Activated naive CD4-positive, alpha-beta T cell treated with anti-CD3 and anti-CD28 coated beads, Interleukin-2, amount 50 U/mL, for 16 hours (primary cell): ENCODE results near the gene SDHD.

Experiments
- DNase-seq: peaks from one replicate; pipeline ENCODE4 v3.0.0-alpha.2; 2020

SDHD gene

DNA sequence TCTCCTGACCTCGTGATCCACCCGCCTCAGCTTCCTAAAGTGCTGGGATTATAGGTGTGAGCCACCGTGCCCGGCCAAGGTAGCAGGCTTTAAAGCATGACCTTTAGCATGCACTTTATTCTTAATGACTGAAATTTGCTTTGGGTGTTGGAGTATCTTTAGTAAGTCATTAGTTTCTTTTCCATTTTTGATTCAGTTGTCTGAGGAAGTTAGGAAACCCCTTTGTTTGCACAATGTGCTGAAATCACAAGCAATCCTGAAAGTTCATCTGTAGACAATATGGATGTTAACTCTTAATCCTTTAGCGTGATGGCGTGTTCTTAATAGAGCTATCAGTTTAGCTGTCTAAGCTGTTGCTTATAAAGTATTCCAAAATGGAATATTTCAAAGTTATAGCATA, 16.8 kb downstream of the SDHD start:
- DNase-seq: no peak

- no peak for DNase-seq
Observed at GRCh38 chr11:112106070-112106469, 19.4 kb downstream of the SDHD start.

GRCh38 chr11:112113539-112114457, 27.1 kb downstream of the SDHD start:
- no peak for DNase-seq

- no peak for DNase-seq
Observed at GRCh38 chr11:112114460-112114859, 27.8 kb downstream of the SDHD start.

DNA sequence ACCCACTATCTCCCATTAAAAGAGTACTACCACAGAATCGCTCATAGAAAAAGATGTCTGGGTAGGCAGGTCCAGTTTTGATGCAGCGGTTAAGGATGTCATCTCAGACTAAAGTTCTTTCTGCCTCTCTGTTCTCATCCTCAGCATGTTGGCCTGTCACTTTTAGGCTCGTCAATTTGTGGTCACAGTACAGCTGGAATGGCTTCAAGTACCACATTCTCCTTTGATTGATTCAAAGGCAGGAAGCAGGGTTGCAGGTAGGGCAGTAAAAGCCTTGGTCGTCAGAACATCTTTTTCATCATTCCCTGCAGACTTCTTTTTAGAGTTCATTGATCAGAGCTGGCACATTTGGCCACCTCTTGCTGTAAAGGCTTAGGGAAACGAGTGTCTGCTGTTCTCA, 28.7 kb downstream of the SDHD start:
- no peak for DNase-seq

DNA sequence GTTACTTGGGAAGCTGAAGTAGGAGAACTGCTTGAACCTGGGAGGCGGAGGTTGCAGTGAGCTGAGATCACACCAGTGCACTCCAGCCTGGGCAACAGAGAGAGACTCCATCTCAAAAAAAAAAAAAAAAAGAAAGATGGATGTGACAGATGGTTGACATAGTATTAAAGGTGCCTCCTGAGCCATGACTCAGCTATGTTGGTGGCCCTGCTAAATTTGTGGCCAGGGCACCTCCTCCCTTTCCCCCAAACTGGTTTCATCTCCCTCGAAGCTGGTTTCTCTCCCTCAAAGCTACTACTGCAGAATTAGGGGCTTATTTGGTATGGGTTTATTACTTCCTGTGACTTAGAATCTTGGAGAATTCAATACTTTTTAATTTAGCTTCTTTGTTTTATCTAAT, 31.5 kb downstream of the SDHD start:
- no peak for DNase-seq

- no peak for DNase-seq
Observed at GRCh38 chr11:112121981-112122615, 35.4 kb downstream of the SDHD start.

DNA sequence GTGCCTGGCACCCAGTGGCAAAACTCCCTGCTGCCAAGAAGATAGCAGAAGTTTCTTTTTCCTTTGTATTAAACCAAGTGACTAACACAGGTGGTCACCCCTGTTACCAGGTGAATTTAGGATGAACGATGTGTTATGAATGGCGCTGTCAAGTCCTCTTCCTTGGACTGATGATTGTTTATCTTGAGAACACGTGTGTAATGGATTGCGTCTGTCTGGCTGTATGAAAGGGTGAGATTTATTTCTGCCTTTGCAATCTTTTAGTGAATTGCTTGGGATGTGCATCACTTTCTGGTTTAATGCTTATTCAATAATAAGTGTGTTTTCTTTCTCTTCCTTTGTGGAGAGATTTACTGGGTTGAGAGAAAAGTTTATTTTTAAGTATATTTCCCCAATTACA, 36.5 kb downstream of the SDHD start:
- DNase-seq: no peak

DNA sequence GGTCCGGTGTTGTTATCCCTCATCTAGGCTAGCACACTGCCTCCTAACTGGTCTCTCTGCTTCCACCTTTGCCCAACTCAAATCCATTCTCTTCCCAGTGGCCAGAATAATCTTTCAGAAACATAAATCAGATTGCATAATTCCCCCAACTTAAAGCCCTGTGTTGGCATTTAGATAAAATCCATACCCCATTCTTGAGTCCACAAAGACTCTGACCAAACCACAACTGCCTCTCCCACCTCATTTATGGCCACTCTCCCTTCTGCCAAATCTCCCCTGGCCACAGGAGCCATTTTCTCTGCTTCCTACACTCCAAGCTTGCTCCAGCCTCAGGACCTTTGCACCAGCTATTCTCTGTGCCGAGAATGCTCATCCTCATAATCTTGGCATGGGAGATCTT, 40.4 kb downstream of the SDHD start:
- DNase-seq: no peak

DNA sequence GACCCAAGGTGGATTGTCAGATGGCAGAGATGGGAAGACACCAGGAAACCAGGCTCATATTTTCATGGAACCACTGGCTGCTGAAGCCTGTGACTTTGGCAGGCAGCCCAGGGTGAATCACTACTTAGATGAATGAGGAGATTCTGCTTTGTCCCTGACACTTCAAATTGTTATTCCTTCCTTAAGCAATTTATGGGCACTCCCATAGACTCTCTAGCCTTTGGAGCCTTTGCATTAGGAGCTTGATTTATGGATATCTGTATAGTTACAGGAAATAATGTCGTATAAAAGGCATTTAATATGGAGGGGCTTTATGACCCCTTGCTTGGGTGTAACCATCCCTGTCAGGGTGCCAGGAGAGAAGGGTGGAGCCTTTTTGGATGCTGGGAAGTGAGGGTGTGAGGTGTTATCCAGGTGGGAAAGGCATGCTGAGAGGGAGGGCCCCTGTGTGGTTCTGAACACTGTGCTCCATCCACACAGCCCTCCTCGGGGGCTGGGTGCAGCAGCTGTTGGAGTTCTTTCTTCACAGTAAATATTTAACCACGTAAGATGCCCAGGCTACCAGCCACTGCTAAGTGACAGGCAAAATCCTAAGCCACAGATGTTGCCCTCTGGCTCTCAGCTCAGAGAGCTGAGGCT, 41.9 kb downstream of the SDHD start:
- DNase-seq: no peak

- DNase-seq: no peak
Observed at GRCh38 chr11:112129656-112130055, 43.0 kb downstream of the SDHD start.

- no peak for DNase-seq
Observed at GRCh38 chr11:112132737-112133136, 46.1 kb downstream of the SDHD start.

- DNase-seq: no peak
Observed at GRCh38 chr11:112134473-112134872, 47.8 kb downstream of the SDHD start.

DNA sequence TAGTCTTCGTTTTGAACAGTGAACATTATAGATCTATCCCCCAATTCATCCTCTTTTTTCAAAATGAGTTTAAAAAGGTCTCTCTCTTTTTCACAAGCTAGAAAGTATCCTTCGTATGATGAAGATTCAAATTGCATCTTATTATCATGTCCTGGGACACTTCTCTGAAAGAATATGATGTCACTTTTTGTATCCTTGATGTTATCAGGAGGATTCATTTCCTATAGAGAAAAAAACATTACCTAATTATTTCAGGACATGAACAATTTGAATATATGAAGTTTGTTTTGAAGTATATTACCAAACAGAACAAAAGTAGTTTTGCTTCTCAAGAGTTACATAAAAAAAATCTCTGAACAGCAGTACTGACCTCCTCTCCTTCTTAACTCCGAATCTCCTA, 56.9 kb downstream of the SDHD start:
- no peak for DNase-seq
